Measurements from ENCODE around the gene CAND2. TPM values are rescaled to one million over a fixed set of nuclear protein-coding genes. Genes with fewer than 3 reads are reported as not detected.

CAND2 gene
- total RNA-seq, 5 donors from 2014 or later (not counting 1 experiment from before 2014, with no cell fraction given), result 2.1 to 5.9 (median 3.2) TPM

- H3K4me1 Mint-ChIP-seq, result peaks cover 9 to 15% (median 9%) of the 10 kb centered on the region in 3 donors
- Histone ChIP-seq H3K27ac (ENCODE audit: low read length) (peak overlapping the region; percentile 12), H3K9me3 (no peaks in the 10 kb centered on the region), H3K4me3 (ENCODE audit: control insufficient read depth in 1 of 2, extremely low read depth in 1 of 2, low read length in 1 of 2) (no peak overlapping the region), H3K27me3 (replicated peaks in 1 of 2; ENCODE audit: control insufficient read depth in 2 of 2, extremely low read depth in 1 of 2, insufficient read depth in 2 of 2, low read length in 1 of 2) (peaks cover 0 to 6% of the 10 kb centered on the region in 2 experiments), H3K4me1 (ENCODE audit: control insufficient read depth in 1 of 2, extremely low read depth in 1 of 2, insufficient read depth in 2 of 2, low read length in 2 of 2) (peaks cover 3 to 17% of the 10 kb centered on the region in 2 experiments), H3K36me3 (ENCODE audit: control insufficient read depth in 2 of 2, extremely low read depth in 1 of 2, insufficient read depth in 1 of 2, low read length in 1 of 2) (no peaks in the 10 kb centered on the region)
- no CpG with 5 or more reads among the region's 5 CpGs for WGBS (ENCODE audit: insufficient coverage)
- H3K27ac Mint-ChIP-seq, result peak overlapping the region in 1 of 2 donors; percentile 82
- no peaks in the 10 kb centered on the region for H3K9me3 Mint-ChIP-seq
- CTCF ChIA-PET, result interaction anchor here (0.7 to 1.5 kb wide), 6 partner anchors 12 to 668 kb away, joined by 3 to 19 read pairs (median 4); partner anchors contain the start of gene CAND2 (in 2 of the 2)
- no peak for ATAC-seq (replicated peaks in 1 of 4)
- POLR2A ChIA-PET, result interaction anchor here (0.6 to 1.2 kb wide), 2 partner anchors 8 to 31 kb away, joined by 5 to 8 read pairs; partner anchors contain the start of gene RPL32 (in 1 of the 2)
- H3K4me3 Mint-ChIP-seq, result peak overlapping the region; percentile 61 to 65 (median 62)
- no peak for DNase-seq
- no peaks in the 10 kb centered on the region for H3K27me3 Mint-ChIP-seq
- no peaks in the 10 kb centered on the region for H3K36me3 Mint-ChIP-seq
Measured at GRCh38 chr3:12810961-12811360, 14.5 kb downstream of the CAND2 start.

- DNase-seq, result no peak
- POLR2A ChIA-PET, result no interaction called here
- no peak for ATAC-seq (replicated peaks in 1 of 4)
- Mint-ChIP-seq H3K4me3 (no peak overlapping the region), H3K27ac (no peak overlapping the region), H3K9me3 (no peaks in the 10 kb centered on the region), H3K4me1 (peaks cover 9 to 15% (median 9%) of the 10 kb centered on the region in 3 donors), H3K36me3 (no peaks in the 10 kb centered on the region), H3K27me3 (no peaks in the 10 kb centered on the region)
- CTCF ChIA-PET, result interaction anchor here (0.6 to 2.1 kb wide), 4 partner anchors 25 to 30 kb away, joined by 3 to 7 read pairs (median 5); partner anchors contain the start of gene RPL32 (in 1 of the 2)
- WGBS (ENCODE audit: insufficient coverage), result 74% methylated on average over 3 of the region's 3 CpGs
- Histone ChIP-seq H3K27ac (ENCODE audit: low read length) (no peak overlapping the region), H3K36me3 (ENCODE audit: control insufficient read depth in 2 of 2, extremely low read depth in 1 of 2, insufficient read depth in 1 of 2, low read length in 1 of 2) (no peaks in the 10 kb centered on the region), H3K4me1 (ENCODE audit: control insufficient read depth in 1 of 2, extremely low read depth in 1 of 2, insufficient read depth in 2 of 2, low read length in 2 of 2) (peaks cover 3 to 21% of the 10 kb centered on the region in 2 experiments), H3K9me3 (no peaks in the 10 kb centered on the region), H3K4me3 (ENCODE audit: control insufficient read depth in 1 of 2, extremely low read depth in 1 of 2, low read length in 1 of 2) (no peak overlapping the region), H3K27me3 (replicated peaks in 1 of 2; ENCODE audit: control insufficient read depth in 2 of 2, extremely low read depth in 1 of 2, insufficient read depth in 2 of 2, low read length in 1 of 2) (peaks cover 0 to 2% of the 10 kb centered on the region in 2 experiments)
Measured at GRCh38 chr3:12812812-12813211, 16.3 kb downstream of the CAND2 start.

- ATAC-seq (replicated peaks in 1 of 4), result no peak
- DNase-seq, result no peak
- Mint-ChIP-seq H3K4me1 (peaks cover 8 to 9% (median 9%) of the 10 kb centered on the region in 3 donors), H3K9me3 (no peaks in the 10 kb centered on the region), H3K27me3 (no peaks in the 10 kb centered on the region), H3K36me3 (no peaks in the 10 kb centered on the region), H3K27ac (no peak overlapping the region), H3K4me3 (no peak overlapping the region)
- 86% methylated on average over 5 of the region's 6 CpGs for WGBS (ENCODE audit: insufficient coverage)
- no peak overlapping the region for H3K4me3 ChIP-seq (ENCODE audit: control insufficient read depth in 1 of 2, extremely low read depth in 1 of 2, low read length in 1 of 2)
- no peaks in the 10 kb centered on the region for H3K36me3 ChIP-seq (ENCODE audit: control insufficient read depth in 2 of 2, extremely low read depth in 1 of 2, insufficient read depth in 1 of 2, low read length in 1 of 2)
- no peak overlapping the region for H3K27ac ChIP-seq (ENCODE audit: low read length)
- no peaks in the 10 kb centered on the region for H3K9me3 ChIP-seq
- CTCF ChIA-PET, result no interaction called here
- H3K4me1 ChIP-seq (ENCODE audit: control insufficient read depth in 1 of 2, extremely low read depth in 1 of 2, insufficient read depth in 2 of 2, low read length in 2 of 2), result peaks cover 3 to 21% of the 10 kb centered on the region in 2 experiments
- H3K27me3 ChIP-seq (replicated peaks in 1 of 2; ENCODE audit: control insufficient read depth in 2 of 2, extremely low read depth in 1 of 2, insufficient read depth in 2 of 2, low read length in 1 of 2), result no peaks in the 10 kb centered on the region
- POLR2A ChIA-PET, result no interaction called here
Measured at GRCh38 chr3:12813967-12814366, 17.5 kb downstream of the CAND2 start.

GRCh38 chr3:12815078-12815477, 18.6 kb downstream of the CAND2 start:
- Histone ChIP-seq H3K9me3 (no peaks in the 10 kb centered on the region), H3K36me3 (ENCODE audit: control insufficient read depth in 2 of 2, extremely low read depth in 1 of 2, insufficient read depth in 1 of 2, low read length in 1 of 2) (no peaks in the 10 kb centered on the region), H3K4me3 (ENCODE audit: control insufficient read depth in 1 of 2, extremely low read depth in 1 of 2, low read length in 1 of 2) (no peak overlapping the region), H3K4me1 (ENCODE audit: control insufficient read depth in 1 of 2, extremely low read depth in 1 of 2, insufficient read depth in 2 of 2, low read length in 2 of 2) (peaks cover 3 to 14% of the 10 kb centered on the region in 2 experiments), H3K27me3 (replicated peaks in 1 of 2; ENCODE audit: control insufficient read depth in 2 of 2, extremely low read depth in 1 of 2, insufficient read depth in 2 of 2, low read length in 1 of 2) (no peaks in the 10 kb centered on the region), H3K27ac (ENCODE audit: low read length) (no peak overlapping the region)
- WGBS (ENCODE audit: insufficient coverage), result 94% methylated on average over 21 of the region's 24 CpGs
- Mint-ChIP-seq H3K4me3 (no peak overlapping the region), H3K27me3 (no peaks in the 10 kb centered on the region), H3K4me1 (peaks cover 0 to 5% (median 5%) of the 10 kb centered on the region in 3 donors), H3K9me3 (no peaks in the 10 kb centered on the region), H3K27ac (no peak overlapping the region), H3K36me3 (no peaks in the 10 kb centered on the region)
- ChIA-PET POLR2A (interaction anchor here in 1 of 2 donors (0.5 kb wide), 1 partner anchor 100 kb away, joined by 3 read pairs; no protein-coding TSS in a partner anchor), CTCF (no interaction called here)
- DNase-seq (no peak), ATAC-seq (replicated peaks in 1 of 4) (no peak)

- WGBS (ENCODE audit: insufficient coverage), result 83% methylated on average over 8 of the region's 9 CpGs
Measured at GRCh38 chr3:12815719-12816118, 19.2 kb downstream of the CAND2 start.

GRCh38 chr3:12816521-12817342, 20.3 kb downstream of the CAND2 start:
- WGBS (ENCODE audit: insufficient coverage), result 95% methylated on average over 33 of the region's 34 CpGs
- Histone ChIP-seq H3K9me3 (no peaks in the 10 kb centered on the region), H3K4me3 (ENCODE audit: control insufficient read depth in 1 of 2, extremely low read depth in 1 of 2, low read length in 1 of 2) (no peak overlapping the region), H3K27me3 (replicated peaks in 1 of 2; ENCODE audit: control insufficient read depth in 2 of 2, extremely low read depth in 1 of 2, insufficient read depth in 2 of 2, low read length in 1 of 2) (no peaks in the 10 kb centered on the region), H3K4me1 (ENCODE audit: control insufficient read depth in 1 of 2, extremely low read depth in 1 of 2, insufficient read depth in 2 of 2, low read length in 2 of 2) (peaks cover 0 to 4% of the 10 kb centered on the region in 2 experiments), H3K36me3 (ENCODE audit: control insufficient read depth in 2 of 2, extremely low read depth in 1 of 2, insufficient read depth in 1 of 2, low read length in 1 of 2) (no peaks in the 10 kb centered on the region), H3K27ac (ENCODE audit: low read length) (no peak overlapping the region)
- DNase-seq, result no peak
- CTCF ChIA-PET, result no interaction called here
- Mint-ChIP-seq H3K4me1 (no peaks in the 10 kb centered on the region), H3K36me3 (no peaks in the 10 kb centered on the region), H3K27ac (no peak overlapping the region), H3K4me3 (no peak overlapping the region), H3K9me3 (no peaks in the 10 kb centered on the region), H3K27me3 (no peaks in the 10 kb centered on the region)
- POLR2A ChIA-PET, result interaction anchor here in 1 of 2 donors (0.5 kb wide), 1 partner anchor 20 kb away, joined by 4 read pairs; no protein-coding TSS in a partner anchor
- no peak for ATAC-seq (replicated peaks in 1 of 4)

More at GRCh38 chr3:12815719-12816118, 19.2 kb downstream of the CAND2 start:
- H3K4me1 ChIP-seq (ENCODE audit: control insufficient read depth in 1 of 2, extremely low read depth in 1 of 2, insufficient read depth in 2 of 2, low read length in 2 of 2), result peaks cover 1 to 9% of the 10 kb centered on the region in 2 experiments
- ChIA-PET POLR2A (no interaction called here), CTCF (no interaction called here)
- Mint-ChIP-seq H3K36me3 (no peaks in the 10 kb centered on the region), H3K27me3 (no peaks in the 10 kb centered on the region), H3K4me3 (no peak overlapping the region), H3K27ac (no peak overlapping the region), H3K4me1 (peaks cover 0 to 1% (median 1%) of the 10 kb centered on the region in 3 donors), H3K9me3 (no peaks in the 10 kb centered on the region)
- ATAC-seq (replicated peaks in 1 of 4) (no peak), DNase-seq (no peak)
- H3K27me3 ChIP-seq (replicated peaks in 1 of 2; ENCODE audit: control insufficient read depth in 2 of 2, extremely low read depth in 1 of 2, insufficient read depth in 2 of 2, low read length in 1 of 2), result no peaks in the 10 kb centered on the region
- no peaks in the 10 kb centered on the region for H3K9me3 ChIP-seq
- H3K4me3 ChIP-seq (ENCODE audit: control insufficient read depth in 1 of 2, extremely low read depth in 1 of 2, low read length in 1 of 2), result no peak overlapping the region
- H3K36me3 ChIP-seq (ENCODE audit: control insufficient read depth in 2 of 2, extremely low read depth in 1 of 2, insufficient read depth in 1 of 2, low read length in 1 of 2), result no peaks in the 10 kb centered on the region
- H3K27ac ChIP-seq (ENCODE audit: low read length), result no peak overlapping the region
